Hindlimb muscle (tissue), 1 donor: Measurements from ENCODE around the gene MMP28. TPM values are rescaled to one million over a fixed set of nuclear protein-coding genes. Genes with fewer than 3 reads are reported as not detected.

Experiments
- DNase-seq: peaks from one replicate; pipeline ENCODE4 v3.0.0-alpha.2; 2013
- polyA plus RNA-seq: library from polyadenylated mRNA; unstranded; fragments of 120-200 nt; gene quantifications from one replicate; pipeline ENCODE4 v1.2.1, GENCODE V29; 2013; ENCODE audit not compliant: insufficient read length

MMP28 gene, protein sequence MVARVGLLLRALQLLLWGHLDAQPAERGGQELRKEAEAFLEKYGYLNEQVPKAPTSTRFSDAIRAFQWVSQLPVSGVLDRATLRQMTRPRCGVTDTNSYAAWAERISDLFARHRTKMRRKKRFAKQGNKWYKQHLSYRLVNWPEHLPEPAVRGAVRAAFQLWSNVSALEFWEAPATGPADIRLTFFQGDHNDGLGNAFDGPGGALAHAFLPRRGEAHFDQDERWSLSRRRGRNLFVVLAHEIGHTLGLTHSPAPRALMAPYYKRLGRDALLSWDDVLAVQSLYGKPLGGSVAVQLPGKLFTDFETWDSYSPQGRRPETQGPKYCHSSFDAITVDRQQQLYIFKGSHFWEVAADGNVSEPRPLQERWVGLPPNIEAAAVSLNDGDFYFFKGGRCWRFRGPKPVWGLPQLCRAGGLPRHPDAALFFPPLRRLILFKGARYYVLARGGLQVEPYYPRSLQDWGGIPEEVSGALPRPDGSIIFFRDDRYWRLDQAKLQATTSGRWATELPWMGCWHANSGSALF
- 4.5 TPM for polyA plus RNA-seq

DNA sequence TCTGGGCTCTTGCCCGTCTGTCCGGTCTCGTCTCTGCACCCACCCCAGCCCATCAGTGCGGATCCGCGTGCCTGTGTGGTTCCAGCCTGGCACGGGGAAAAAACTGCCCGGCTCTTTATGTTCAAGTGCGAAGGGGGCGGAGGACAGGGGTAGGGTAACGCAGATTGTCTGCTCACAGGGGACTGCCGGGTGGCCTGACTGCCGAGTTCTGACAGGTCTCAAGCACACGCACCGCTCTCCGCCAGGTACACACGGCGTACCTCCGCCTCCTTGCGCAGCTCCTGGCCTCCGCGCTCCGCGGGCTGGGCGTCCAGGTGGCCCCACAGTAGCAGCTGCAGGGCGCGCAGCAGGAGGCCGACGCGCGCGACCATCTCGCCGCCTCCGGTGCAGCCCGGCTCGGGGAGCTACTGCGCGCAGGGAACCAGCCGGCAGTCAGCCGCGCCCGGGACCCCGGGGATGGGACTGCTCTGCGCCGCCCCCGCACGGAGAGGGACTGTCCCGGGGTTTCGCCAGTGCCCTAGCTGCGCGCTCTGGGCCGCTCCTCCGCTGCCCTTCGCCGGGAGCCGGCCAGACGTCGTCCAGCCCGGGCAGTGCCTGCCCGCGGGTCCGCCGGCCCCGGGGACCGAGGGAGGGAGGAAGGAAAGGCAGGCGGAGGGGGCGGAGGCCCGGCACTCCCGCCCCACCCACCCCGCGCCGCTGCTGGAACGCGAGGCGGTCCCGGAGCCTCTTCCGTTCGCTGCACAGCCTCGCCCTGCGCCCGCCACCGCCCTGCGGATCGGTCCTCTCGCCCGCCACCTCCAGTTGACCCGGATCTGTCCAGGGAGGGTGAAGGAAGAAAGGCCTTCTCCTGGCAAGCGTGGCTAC, at the start of gene MMP28:
Gene MMP28 (minus strand): TSS at position 635 of the 864 bp plus-strand sequence. CDS start 264 bp downstream, at position 371.
- no peak for DNase-seq

DNA sequence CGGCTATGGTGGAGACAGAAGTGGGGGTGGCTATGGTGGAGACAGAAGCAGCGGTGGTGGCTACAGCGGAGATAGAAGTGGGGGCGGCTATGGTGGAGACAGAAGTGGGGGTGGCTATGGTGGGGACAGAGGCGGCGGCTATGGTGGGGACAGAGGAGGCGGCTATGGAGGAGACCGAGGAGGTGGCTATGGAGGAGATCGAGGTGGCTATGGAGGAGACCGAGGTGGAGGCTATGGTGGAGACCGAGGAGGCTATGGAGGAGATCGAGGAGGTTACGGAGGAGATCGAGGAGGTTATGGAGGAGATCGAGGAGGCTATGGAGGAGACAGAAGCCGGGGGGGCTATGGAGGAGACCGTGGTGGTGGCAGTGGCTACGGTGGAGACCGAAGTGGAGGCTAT, 49.1 kb upstream of the MMP28 start:
- no peak for DNase-seq

DNA sequence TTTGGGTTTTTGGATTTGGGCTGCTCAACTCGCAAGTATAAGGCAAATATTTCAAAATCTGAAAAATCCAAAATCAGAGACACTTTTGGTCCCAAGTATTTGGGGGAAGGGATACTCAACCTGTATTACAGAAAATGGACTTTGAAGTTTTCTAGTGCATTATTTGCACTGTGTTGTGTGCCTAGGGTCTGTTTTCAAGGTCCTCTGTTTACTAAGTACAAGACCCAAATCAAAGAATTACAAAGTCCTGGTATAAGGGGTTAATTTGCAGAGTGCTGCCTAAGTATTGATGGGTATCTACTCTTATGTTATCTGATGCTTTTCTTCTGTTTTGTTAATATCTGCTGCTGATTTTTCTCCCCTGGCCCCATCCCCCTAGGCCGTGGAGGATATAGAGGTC, 48.3 kb upstream of the MMP28 start:
- DNase-seq = no peak

DNA sequence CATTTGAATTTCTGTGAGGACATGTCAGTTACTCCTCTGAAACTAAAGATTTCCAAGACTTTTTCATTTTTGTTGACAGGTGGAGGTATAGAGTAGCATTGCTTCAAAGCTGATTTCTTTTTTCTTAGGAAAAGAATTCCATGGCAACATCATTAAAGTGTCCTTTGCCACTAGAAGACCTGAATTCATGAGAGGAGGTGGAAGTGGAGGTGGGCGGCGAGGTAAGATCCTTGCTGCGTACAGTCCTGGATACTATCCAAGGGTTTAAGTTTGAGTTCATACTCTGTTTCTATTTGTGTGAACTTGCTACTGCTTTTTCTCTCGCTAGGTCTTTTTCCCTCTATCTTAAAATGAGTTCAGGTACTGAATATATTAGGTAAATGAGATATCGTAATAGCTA, 46.8 kb upstream of the MMP28 start:
- no peak for DNase-seq

DNA sequence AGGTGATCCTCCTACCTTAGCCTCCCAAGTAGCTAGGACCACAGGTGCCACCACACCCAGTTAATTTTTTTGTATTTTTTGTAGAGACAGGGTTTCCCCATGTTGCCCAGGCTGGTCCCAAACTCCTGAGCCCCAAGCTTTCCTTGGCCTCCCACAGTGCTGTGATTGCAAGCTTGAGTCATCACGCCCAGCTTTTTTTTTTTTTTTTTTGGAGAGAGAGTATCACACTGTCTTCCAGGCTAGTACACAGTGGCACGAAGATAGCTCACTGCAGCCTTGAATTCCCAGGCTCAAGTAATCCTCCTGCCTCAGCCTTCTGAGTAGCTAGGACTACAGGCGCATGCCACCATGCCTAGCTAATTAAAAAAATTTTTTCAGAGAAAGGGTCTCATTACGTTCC, 46.1 kb upstream of the MMP28 start:
- DNase-seq = no peak

DNA sequence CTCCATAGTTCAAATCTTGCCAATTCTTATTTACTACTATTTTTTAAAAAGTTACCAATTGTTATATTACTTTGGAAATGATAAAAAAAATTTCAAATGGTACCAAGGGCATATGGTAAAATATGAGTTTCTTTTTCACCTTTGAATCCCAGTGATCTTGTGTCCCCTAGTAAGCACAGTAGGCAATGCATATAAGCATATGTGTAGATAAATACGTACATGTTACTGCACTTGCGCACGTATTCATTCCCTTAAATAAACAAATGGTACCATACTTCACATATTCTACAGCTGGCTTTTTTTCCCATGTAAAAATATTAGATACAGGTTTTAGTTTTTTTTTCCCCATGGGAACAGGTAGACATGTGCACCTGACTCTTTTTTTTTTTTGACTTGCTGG, 45.7 kb upstream of the MMP28 start:
- DNase-seq = no peak

DNA sequence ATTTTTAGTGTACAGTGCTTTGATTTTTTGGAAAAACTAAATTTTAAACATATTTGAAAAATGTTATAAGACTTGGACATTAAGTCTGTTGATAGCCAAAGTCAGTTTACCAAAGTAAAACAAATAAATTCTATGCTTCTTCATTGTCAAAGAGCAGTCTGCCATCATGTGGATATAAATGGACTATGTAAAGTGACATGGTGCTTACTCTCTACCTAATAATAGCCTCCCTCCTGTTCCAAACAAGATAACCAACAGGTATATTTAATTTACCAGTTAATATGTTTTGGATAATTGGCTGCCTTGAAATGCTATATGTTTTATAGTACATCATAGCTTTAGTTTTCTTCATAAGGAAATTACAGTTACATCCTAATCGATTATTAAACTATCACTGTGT, 29.8 kb upstream of the MMP28 start:
- DNase-seq = no peak

DNA sequence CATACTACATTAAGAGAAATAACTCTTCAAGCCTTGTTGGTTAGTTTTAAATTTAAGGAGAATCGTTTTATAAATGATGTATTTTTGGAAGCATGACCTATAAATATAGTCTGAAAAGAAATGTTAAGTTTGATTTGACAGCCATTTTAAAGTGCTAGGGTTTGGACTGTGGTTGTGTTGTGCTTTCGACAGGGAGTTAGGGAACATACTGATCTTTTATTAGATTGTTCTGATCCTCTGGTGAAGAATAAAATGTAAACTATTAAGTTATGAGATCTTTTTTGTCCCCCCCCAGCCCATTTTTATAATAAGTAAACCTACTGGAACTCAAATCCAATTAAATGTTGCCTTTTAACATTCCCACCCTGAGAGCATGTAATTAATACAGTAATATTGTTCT, 25.9 kb upstream of the MMP28 start:
- DNase-seq = no peak

DNA sequence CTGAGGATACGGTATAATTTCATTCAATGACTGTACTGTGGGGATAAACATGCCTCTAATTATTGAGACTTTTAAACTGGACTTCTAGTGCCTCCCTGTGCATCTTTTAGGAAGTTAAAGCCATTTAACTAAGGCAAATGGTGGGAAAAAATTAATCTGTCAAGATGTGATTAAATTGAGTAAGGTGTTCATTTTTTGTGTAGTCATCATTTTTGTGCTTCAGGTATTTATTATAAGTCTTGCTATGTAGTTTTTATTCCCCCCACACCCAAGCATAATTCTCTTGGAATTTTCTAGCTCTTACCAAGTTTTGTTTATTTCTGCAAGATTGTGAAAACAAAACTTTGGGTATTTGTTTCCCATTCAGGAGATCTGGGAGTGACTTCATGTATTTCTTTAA, 24.0 kb upstream of the MMP28 start:
- no peak for DNase-seq

DNA sequence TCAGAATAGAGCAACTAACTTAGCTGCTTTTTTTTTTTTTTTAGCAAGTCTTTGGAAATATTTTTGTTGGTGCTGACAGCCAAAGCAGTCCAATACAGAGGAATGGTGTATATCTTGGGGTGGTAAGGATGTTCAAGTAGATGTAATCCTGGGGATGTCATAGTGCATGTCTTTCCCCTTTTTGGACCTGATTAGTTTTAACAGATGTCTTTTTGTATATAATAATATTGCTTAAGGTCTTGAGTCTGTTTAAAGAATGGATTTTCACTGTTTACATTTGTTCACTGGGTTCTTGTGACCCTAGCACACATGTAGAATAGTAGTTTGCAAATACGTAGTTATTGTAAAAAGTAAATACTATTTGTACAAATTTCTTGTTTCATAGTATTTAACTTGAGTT, 21.8 kb upstream of the MMP28 start:
- no peak for DNase-seq

DNA sequence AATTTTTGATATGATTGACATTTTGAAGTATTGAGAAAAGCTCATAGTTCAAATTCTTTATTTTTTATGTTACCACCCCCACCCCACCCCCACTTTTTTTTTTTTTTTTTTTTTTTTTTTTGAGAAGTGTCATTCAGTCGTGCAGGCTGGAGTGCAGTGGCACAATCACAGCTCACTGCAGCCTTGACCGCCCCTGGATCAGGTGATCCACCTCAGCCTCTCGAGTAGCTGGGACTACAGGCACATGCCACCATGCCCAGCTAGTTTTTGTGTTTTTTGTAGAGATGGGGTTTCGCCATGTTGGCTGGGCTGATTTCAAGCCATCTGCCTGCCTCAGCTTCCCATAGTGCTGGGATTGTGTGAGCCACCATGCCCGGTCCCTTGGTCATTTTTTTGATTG, 21.3 kb upstream of the MMP28 start:
- DNase-seq = no peak

DNA sequence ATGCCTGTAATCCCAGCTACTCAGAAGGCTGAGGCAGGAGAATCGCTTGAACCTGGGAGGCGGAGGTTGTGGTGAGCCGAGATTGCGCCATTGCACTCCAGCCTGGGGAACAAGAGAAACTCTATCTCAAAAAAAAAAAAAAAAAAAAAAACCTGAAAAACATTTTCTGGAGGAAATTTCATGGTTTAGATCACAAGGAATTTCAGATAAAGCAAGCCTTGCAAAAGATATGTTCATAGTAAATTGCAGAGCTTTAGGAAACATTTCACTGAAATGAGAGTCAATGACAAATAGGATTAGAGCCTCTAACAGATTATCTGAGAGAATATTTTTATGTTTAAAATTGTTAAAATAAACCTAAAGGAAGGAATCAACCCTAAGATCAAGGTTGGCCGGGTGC, 17.0 kb upstream of the MMP28 start:
- DNase-seq = no peak

DNA sequence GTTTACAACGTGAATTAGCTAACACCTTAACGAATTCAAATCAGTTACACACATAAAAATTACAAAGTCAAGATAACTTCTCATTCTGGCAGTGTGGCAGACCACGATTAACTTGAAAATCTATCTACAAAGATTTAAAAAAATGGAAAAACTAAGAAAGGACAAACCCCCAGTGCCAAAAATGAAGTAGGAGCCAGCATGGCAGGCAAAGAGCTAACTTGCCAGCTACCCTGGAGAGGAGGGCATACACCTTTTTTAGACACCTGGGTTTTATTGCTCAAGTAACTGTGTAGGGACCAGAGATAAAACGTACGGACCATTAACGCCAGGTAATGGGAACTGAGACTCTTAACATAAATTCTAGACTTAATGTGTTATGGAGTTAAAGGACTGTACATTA, 16.3 kb upstream of the MMP28 start:
- DNase-seq = no peak

DNA sequence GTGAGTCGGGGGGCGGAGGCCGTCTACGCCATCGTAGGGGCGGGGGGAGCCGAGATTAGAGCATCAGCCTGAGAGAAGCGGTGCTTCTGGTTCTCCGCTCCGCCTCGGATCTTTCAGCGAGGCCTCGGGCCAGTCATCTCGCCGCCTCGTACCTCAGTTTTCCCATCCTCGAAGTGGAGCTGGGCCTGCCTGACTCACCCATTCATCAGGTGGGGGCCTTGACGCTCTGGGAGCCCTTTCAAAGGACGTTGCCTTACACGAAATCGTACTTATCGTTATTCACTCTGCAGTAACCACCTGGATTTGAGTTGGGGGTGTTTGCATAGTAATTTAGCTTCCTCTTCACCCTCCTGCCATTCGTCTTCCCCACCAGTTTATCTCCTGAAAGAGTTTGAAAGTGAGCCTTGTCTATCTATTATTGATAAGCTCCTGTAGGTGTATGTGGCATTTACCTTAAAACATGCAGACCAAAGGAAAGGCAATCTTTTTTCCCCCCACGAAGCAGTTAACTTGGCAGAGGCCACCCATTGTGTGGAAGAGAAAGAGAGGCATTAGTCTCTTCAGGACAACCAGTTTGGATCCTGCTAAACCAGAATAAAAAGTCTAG, 14.5 kb upstream of the MMP28 start:
- DNase-seq = no peak

DNA sequence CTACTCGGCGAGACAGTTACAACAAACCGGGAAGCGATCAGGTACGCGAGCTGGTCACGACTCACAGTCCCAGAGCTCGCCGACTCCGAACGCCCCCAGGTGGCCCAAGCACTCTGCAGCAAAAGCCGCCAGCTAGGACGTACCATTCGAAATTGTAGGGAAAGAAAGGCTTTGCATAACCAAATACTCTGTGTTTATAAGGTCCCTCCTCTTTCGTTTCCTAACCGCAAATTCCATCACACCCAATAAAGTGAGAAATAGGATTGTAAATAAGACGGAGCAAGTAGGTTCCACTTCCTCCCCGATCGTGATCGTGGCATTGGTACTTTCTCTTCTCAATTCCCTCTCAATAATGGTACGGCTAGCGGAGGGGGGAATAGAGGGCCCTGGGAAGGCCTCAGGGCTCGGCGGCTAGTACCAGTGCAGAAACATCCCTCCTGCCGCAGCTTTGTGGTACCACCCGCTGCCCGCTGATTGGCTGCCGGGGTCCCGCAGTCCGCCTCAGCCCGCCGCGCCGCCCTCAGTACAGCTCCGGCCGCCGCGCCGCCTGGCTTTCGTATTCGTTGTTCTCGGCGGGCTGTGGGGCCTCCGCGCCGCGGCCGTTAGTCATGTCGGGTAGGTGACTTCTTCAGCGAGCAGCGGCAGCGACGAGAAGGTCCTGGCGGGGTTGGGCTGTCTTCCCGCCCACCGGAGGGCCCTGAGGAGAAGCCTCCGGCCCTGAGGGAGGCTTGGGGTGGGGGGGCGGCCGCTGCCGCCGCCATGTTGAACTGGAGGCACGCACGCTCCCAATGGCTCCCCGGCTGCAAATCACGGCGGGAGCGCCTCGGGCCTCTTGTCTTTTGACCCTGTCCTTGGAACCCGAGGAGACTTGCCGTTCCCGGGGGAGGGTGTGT, 13.8 kb upstream of the MMP28 start, which contains the start of gene TAF15:
Gene TAF15 (plus strand): TSS at position 523 of the 893 bp plus-strand sequence. CDS start 86 bp downstream, at position 609.
- peak; percentile 96 for DNase-seq

DNA sequence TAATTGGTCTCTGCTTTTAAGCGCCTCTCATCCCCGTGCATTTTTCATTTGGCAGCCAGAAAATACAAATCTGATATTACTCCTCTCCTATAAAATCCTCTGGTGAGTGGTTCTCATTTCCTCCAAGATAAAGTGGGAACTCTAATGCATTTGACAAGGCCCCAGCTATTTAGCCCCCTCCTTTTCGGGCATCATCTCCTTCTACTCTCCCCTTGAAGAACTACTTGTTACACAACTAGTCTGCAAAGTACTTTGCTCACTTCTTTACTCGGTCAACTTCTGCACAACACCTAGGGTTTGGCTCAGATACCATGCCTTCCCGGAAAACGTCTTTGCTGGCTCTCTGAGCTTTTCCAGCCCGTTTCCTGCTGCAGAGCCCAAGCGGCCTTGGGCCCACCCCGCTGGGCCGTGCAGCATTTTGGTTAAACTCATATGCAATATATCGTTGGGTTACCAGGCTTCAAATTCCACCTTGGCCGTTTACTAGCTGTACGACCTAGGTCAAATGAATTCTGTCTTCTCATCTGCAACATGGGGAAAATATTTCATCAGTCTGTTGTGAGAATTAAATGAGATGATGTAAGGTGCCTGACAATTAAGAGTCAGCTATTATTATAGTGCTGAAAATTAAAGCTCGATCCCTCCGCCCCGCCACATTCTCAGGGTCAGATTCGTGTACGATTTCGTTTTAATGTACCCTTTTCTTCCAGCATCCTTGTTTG, 13.0 kb upstream of the MMP28 start:
- DNase-seq = no peak

DNA sequence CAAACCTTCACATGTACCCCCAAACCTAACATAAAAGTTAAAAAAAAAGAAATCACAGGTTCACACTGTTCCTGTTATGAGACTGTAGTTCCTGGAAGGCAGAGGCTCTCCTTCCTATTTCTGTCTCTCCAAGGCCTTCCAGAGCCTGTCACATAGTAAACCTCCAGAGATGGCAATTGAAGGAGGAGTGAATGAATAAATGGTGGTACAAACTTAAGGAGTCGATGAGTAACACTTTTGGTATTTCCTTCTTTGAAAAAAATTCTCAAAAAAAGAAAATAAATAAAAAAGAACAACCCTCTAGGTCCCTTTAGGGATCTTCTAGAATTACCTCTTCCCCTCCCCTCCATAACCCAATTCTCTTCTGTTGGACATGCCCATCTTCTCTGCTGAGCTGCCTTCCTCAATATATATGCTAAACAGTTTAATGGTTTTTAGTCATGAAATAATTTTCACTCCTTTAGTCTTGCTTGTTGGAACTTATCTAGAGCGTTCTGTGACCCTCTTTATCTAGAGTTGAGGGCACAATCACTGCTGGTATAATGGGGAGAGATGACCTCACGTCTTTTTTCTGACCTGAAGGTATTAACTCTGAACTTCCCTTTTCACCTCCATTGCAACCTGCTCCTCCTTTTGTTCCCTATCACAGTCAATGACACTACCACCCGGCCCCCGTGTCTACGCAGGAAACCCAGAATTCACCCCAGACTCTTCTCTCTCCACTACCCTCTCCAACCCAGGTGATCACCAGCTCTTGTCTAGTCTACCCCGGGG, 12.1 kb upstream of the MMP28 start:
- no peak for DNase-seq

DNA sequence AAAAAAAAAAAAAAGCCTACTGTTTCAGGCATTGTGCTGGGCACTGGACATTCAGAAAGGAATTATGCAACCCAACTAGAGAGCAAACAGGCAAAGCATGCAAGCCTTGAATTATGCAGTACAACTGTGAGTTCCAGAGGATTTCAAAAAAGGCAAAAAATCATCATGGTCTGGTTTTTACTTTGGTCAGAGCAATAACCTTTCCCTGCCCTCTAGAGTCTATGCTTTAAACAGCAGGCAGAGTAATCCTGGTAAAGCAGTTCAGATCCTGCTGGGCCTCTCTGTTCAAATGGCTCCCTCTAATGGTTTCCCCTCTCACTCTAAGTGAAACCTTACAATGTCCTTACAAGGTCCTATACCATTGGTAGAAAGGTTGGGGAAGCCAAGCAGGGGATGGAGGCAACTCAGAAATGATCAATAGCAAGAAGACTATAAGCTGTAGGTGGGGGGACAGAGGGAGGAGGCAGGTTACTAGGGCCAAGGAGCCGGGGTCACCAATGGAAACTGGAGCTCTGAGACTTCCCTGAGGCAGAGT, 9.3 kb upstream of the MMP28 start:
- DNase-seq = peak; percentile 76

DNA sequence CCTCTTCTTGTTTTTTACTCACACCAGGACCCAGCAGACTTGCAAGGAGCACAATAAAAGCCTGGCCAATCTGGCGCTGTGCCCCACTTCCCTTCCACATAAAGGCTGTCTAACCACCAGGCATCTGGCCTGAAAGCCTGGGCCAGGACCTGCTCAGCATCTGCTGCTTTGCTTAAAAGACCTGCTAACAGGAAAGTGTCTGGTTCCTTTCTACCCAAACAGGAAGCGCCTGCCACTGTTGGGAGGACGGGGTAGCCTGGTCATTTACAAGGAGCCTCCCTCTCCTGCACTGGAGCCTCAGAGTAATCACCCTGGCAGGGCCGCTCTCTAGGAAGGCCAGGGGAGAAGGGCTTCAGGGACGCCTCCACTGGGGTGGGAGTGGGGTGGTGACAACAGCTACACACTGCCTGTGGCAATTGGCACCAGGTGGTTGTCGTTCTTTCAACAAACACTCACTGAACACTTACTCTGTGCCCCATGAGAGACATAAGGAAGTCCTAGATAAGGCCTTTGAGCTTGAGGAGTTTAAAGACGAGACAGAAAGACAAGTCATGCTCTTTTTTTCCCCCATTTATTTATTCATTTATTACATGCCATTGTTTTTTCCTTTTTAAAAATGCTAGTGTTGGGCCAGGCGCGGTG, 6.3 kb upstream of the MMP28 start:
- DNase-seq = peak; percentile 65

DNA sequence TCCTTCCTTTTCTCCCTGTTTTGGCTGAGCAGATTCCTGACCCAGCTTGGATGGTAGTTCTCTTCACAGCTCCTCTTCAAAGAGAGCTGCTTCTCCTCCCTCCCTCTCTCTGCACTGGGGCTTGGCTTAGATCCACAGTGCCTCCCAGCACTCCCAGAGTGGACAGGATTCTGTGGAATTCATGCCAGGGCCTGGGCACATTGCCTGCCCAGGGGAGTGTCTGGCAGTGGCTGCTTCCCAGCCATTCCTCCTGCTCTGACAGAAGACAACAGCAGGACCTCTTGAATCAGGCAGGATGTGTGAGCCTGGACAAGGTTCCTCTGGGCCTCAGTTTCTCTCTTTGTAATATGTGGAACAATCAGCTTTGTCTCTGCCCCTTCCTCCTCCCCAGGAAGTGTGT, 4.5 kb upstream of the MMP28 start:
- DNase-seq = peak; percentile 49
